ENCODE results near the gene KCNK5. TPM values are rescaled to one million over a fixed set of nuclear protein-coding genes. Genes with fewer than 3 reads are reported as not detected.

The KCNK5 gene
- total and polyA plus RNA-seq, 9 of the 15 experiments (the other 6 are each of a cell fraction or from before 2014, with no cell fraction given): 1.5 to 45.8 (median 25.8) TPM

DNA sequence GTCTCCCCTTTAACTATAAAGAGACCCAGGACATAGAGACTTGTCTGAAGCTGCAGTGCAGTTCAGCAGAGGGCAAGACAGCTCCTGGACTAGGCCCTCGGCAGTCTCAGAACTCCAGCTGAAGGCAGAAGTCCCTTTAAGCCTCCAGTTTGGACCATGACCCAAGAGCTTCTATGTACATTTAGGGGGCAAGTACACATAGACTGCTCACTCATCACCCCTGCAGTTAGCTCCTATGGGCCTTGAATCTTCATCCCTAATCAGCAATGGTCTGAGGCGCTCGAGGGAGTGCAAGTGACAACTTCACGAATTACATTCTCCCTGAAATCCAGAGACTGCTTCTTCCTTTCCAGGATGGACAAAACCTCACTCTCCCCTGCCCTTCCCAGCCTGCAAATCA is 47.4 kb downstream of the KCNK5 start:
- no peaks in the 10 kb centered on the region for H3K27me3 ChIP-seq (ENCODE audit: control insufficient read depth in 2 of 2, insufficient read depth in 2 of 2, low read length in 2 of 2)
- peaks cover 30% of the 10 kb centered on the region; the same call in 1 of the 3 replicates for H3K36me3 ChIP-seq (ENCODE audit: control insufficient read depth, insufficient read depth, low read length)
- ChIA-PET CTCF (ENCODE audit: low intra/inter-chr PET ratio) (no interaction called here), POLR2A (interaction anchor here (0.6 to 2.0 kb wide), 7 partner anchors 13 to 208 kb away, joined by 3 to 5 read pairs (median 3); no protein-coding TSS in a partner anchor)
- no peaks in the 10 kb centered on the region for H3K9me1 ChIP-seq (ENCODE audit: control insufficient read depth, insufficient read depth, low read length)
- intact Hi-C loops (cut with micrococcal nuclease): no loop called here
- H4K20me1 ChIP-seq (replicated peaks; ENCODE audit: control insufficient read depth, insufficient read depth, low read length): peaks cover 4% of the 10 kb centered on the region; the same call in 1 of the 2 replicates
- peaks cover under 1% of the 10 kb centered on the region; the same call in 1 of the 2 replicates for H3K9me3 ChIP-seq (replicated peaks; ENCODE audit: control insufficient read depth, insufficient read depth, low read depth, low read length)
- H2AFZ ChIP-seq (ENCODE audit: low read depth, low read length): no peak overlapping the region
- peaks cover 3% of the 10 kb centered on the region; the same call in 1 of the 3 replicates for H3K79me2 ChIP-seq (ENCODE audit: control insufficient read depth, insufficient read depth, low read length)
- no peak overlapping the region for H3K9ac ChIP-seq (ENCODE audit: insufficient read depth in 1 of 2, low read depth in 2 of 2, low read length in 2 of 2)
- no peak overlapping the region for H3K4me3 ChIP-seq
- no TSS peak for BruUV-seq (replicated peaks)
- DNase-seq (ENCODE audit: extremely low read depth in 1 of 4, low spot score in 3 of 4): no peak
- TF ChIP-seq JUND (IDR thresholded peaks at IDR 0.05; ENCODE audit: borderline replicate concordance, low read depth, low read length) (no peak), JUND (tag; IDR thresholded peaks at IDR 0.05; ENCODE audit: borderline replicate concordance, low read depth, low read length) (no peak), ZBTB1 (CRISPR knock-in tag; IDR thresholded peaks at IDR 0.05; ENCODE audit: borderline replicate concordance, low read depth) (no peak), GTF2E2 (tag; IDR thresholded peaks at IDR 0.05) (no peak), NR3C1 (CRISPR knock-in tag; IDR thresholded peaks at IDR 0.05) (no peak), KAT2B (IDR thresholded peaks at IDR 0.05; ENCODE audit: low read depth, low read length) (no peak), POLR3G (IDR thresholded peaks at IDR 0.05; ENCODE audit: extremely low read depth, insufficient read length, insufficient replicate concordance) (no peak)
- no peak for ATAC-seq
- WGBS (ENCODE audit: insufficient coverage, low coverage, missing lambda C conversion rate): 62% methylated on average over 4 of the region's 4 CpGs
- peaks cover 1 to 9% of the 10 kb centered on the region in 2 experiments; a peak in 4 of 5 replicates for H3K4me1 ChIP-seq (replicated peaks in 1 of 2; ENCODE audit: control insufficient read depth in 2 of 2, insufficient read depth in 2 of 2, low read length in 2 of 2)
- no peak for FAIRE-seq
- no peak overlapping the region for H3K27ac ChIP-seq (ENCODE audit: extremely low read depth, low read depth, low read length)
- in situ Hi-C loops (cut with MboI): no loop called here
- H3K4me2 ChIP-seq (ENCODE audit: insufficient read depth, low read length): no peak overlapping the region
